ENCODE results near the gene NSF.
"Not testable (repeated sequence)": the region's sequence is repeated elsewhere in the genome, so short reads cannot be mapped to it uniquely, and the experiment has no call there.

Gene NSF

DNA sequence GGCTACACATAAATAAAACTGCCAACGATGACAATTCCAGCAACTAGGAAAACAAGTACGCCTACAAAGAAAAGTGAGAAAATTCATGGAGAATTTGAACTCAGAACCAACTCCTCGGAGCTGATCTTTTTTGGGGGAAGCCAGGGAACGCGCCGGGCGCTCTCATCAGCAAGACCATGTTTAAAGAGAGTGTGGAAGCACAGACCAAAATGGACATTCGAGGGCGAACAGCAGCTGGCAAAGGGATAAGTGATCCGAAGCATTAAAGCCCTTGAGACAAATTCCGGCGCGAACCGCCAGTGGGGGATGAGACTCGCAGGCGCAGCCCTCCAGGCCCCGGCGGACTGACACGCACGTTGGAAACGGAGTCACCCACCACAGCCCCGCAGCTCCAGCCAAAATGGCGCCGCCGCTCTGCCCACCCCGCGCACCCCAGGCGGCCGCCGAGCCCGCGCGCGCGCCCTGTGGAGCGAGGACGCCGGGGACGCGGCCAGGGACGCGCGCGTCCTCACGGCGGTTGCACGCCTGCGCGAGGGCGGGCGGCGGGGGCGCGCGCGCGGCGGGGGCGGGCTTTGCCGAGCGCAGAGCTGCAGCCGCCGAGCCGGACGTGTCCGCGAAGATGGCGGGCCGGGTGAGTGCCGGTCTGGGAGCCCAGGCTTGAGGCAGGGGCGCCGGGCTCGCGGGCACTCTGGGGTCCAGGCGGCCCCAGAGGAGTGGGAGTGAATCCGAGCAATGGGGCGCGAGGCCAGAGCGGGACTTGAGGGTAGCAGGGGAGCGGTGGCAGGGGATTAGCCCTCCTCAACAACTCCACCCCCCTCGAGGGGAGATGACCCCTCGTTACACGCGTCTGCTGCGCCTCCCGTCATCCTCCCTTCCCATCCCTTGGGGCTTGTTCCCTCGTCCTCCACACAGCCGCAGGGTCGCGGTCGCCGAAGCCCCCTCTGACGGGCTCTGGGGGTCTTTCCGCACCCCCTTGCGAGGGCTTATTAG, at the start of gene NSF:
Gene NSF, plus strand, starts transcription at position 513 of the 990 bp plus-strand sequence. Its CDS starts 107 bp downstream, at position 620.
- not testable (repeated sequence) for DNase-seq

DNA sequence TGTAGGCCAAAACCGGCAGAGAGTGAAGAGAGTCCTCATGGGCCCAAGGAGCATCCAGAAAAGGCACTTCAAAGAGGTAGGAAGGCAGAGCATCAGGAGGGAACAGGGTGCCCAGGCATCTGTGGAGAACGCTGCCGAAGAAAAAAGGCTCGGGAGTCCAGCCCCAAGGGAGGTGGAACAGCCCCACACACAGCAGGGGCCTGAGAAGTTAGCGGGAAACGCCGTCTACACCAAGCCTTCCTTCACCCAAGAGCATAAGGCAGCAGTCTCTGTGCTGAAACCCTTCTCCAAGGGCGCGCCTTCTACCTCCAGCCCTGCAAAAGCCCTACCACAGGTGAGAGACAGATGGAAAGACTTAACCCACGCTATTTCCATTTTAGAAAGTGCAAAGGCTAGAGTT, 41.9 kb upstream of the NSF start:
- not testable (repeated sequence) for DNase-seq

DNA sequence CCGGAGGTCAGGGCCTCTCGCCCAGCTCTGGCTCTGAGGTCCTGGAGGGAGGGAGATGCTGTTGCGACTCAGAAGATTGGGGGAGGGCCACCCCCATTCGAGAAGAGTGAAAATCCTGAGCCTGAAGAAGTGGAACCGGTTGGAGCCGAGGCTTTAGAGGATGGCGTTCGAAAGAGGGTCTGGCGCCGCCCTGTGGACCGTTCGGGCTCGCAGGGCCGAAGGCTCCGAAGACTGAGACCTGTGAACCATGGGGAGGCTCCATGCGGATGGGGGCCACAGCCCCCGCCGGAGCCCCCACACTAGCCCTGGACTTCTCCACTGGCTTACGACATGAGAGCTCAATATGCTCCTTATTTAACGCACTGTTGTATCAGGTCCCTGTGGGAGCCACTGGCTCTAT, 31.3 kb upstream of the NSF start:
- DNase-seq: not testable (repeated sequence)

DNA sequence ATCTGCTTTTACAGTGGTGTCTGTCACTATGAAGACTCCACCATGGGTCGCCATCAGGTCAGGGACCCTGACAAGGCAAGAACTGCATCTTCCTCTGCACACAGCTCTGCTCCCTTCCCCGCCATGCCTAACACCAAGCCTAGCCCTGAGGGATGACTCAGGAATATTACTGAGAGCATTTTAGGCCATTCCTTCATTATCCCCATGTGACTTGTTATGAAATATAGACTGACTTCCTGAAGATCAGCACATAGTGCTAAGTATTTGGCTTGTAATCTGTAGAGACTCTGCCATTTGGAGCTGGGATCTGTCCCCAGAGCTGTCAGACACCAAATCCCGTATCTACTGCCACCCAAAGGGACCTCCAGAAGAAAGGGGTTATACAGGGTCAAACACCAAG, 30.4 kb upstream of the NSF start:
- DNase-seq: not testable (repeated sequence)

DNA sequence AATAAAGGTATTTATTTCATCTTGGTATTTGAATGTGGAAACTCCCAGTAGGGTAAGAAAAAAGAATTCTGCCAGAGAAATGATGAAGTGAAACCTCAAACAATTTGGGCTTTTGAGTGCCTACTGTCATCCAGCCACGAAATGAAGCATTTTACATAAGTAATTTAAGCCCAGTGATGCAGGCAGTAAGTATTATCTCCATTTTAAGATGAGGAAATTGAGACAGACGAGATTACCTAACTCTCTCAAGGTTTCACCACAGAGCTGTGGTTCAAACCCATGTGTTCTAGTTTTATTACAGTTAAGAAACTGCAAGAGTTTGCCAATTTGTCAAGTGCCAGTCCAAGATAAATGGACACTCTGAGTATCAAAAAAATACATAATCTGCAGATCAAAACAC, 24.2 kb upstream of the NSF start:
- DNase-seq: not testable (repeated sequence)

DNA sequence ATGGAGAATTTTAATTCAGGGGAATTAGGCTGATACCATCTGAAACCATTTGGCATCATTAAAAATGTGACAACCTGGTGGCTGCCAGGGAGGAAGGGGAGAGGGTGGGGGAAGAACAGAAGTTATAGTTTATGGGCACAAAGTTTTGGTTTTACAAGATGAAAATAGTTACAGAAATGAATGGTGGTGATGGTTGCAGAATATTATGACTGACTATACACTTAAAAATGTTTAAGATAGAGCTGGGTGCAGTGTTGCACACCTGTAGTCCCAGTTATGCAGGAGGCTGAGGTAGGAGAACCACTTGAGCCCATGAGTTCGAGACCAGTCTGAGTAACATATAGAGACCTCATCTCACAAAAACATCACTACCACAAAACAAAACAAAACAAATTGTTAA, 23.5 kb upstream of the NSF start:
- DNase-seq: not testable (repeated sequence)

DNA sequence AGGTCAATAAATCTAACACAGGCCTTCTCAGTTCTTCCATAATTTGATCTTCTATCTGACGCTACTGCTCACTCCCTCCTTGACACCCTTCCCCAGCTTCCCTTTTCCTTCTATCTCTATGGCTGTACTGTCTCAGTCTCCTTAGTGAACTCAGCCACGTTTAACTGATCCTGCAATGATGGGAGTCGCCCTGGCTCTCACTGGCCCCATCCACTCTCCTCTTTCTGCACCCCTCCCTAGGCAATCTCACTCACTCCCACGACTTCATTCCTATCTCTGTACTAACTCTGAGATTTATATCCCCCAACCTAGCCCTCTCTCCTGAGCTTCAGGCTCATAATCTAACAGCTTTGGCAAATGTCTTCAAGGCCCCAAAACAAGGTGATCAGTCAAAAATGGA, 18.7 kb upstream of the NSF start:
- DNase-seq: not testable (repeated sequence)

DNA sequence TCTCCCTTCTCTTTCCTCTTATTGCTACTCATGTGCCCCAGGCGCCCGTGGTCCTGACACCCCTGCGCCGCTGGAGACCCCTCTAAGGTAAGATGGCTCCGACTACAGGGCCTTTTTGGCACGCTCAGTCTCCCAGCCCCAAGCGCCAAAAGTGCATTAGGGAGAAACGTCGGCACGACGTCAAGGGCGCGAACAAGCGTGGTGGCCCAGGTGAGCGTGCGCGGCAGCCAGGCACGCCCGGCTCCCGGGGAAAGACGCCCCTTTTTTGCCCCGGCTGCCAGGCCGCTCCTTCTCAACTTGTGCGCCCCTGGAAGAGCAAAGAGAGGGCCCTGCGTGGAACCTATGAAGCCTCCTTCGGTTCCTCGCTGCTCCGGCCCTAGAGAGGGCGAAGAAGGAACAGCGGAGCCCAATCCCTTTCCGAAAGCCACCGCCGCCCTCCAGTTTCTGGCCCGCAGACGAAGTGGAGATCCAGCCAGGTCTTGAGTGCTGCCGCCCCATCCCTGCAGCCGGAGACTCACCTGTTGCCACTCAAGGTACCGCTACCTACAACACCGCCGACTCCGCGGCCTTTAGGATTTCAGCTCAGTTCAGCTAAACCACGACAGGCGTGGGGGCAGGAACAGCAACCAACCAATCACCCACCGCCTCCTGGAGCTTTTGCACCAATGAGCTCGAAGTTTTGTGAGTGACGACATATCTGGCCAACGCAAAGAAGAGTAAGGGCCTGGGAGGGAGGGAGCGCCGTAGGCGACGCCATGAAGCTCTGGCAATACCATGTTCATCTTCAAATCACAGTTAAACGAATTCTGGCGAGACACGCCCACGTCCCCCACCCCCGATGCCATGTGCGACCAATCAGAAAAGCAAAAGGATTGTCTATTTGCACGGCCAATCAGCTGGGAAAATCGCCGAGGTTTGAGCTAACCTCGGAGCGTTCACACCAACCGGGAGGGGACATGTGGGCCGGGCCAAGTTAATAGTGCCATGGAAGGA, 11.1 kb upstream of the NSF start, which contains the start of gene ARL17A:
Gene ARL17A, minus strand, starts transcription at position 609 of the 993 bp plus-strand sequence. CDS start 3,369 bp downstream, outside the sequence.
- DNase-seq: not testable (repeated sequence)

DNA sequence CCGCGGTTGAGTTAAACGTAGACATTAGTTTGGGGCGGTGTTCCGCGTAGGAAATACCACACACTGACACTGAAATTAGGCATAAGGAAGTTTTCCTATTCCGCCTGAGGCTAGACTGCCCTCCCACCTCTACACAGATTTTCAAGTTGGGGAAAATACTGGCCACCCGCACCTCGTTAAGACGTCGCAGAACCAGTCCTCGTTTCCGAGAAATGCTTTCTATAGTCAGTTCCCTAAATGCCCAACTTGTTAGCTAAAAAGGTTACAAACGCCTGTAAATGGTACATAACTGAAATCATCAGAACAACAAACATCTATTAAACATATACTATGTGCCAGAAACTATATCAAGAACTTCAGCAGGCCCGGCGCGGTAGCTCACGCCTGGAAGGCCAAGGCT, 10.4 kb upstream of the NSF start:
- DNase-seq: not testable (repeated sequence)

DNA sequence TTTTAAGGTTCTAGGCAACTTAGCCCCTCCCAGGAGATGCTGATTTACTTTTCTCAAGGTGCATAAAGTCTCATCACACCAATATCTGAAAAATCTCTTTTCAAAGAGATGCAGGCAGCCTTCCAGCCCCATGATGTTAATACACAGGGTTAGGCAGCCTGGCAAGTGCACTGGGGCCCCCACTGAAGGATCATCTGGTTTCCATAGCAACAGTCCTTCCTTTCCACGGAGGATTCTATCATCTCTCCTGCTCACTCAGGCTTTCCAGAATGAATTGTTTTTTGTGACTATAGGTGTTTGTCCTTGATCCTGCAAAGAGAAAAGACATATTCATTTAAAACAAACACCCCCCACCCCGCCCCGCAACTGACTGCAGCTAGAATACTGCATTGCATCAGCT, 5.0 kb upstream of the NSF start:
- DNase-seq: not testable (repeated sequence)

DNA sequence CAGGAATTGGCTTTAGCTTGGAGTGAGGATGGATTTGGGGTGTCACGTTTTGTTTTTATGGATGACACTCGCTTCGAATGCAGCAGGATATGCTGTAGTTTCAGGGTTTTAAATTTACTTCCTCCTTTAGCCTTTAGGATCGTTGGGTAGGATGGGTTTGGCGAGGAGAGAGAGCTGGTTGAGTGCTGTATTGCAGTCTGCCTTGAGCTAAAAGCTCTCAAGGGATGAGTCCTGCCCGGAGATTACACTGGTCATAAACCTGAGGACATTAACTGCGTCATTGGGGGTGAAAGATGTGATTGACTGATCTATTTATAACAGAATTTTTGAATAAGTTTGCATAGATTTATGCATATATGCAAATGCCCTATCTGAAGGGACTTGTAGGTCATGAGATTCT, 863 bp downstream of the NSF start:
- DNase-seq: not testable (repeated sequence)

DNA sequence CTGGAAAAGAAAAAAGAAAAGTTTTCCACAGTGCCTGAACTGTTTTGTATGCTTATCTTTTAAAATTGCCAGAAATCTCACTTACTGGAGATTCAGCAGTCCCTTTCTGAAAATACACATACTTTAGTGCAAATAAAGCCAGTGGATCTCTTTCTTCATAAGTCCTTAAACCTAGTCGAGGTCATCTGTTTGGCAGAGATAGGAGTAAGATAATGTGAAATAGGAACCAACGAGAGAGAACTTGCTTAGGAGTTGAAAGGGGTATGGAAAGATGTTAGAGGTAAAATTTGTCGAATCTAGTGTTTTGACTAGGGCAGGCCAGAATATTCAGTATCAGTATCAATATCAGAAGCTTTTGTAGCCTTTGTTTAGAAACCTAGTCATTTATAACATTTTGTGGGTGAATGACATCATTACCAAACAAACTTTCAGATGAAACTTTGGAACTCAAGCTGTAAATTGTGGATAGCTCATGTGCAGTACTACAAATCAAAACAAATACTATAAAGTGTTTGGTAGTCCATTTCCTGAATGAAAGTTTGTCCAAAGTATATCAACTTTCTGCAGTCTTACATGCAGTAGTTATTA, 8.0 kb downstream of the NSF start:
- not testable (repeated sequence) for DNase-seq

DNA sequence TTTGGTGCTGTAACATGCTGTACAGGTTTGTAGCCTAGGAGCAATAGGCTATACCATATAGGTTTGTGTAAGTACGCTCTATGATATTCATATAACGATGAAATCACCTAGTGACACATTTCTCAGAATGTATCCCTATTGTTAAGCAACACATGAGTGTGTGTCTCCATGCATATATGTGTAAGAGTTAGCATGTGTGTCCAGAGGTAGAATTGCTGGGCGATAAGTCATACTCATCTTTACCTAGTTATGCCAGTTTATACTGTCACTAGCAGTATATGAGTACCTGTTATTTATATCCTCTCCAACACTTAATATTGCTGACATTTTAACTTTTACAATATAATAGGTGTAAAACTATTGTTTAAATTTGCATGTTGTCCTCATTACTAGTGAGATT, 10.3 kb downstream of the NSF start:
- DNase-seq: not testable (repeated sequence)

DNA sequence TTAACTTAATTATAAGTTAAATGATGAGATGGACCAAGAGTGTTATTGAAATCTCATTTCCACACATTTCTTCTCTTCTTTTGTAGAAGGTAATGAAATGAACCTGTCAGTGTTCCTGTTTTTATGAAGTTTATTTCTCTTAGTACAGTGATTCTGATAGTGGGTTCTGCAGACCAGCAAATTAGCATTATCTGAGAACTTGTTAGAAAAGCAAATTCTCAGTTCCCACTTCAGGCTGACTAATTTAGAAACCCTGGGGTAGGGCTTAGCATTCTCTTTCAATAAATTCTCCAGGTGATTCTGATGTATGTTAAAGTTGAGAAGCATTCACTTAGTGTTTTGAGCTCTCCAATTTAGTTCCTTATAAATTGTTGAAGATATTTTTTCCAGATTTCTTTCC, 12.7 kb downstream of the NSF start:
- not testable (repeated sequence) for DNase-seq

DNA sequence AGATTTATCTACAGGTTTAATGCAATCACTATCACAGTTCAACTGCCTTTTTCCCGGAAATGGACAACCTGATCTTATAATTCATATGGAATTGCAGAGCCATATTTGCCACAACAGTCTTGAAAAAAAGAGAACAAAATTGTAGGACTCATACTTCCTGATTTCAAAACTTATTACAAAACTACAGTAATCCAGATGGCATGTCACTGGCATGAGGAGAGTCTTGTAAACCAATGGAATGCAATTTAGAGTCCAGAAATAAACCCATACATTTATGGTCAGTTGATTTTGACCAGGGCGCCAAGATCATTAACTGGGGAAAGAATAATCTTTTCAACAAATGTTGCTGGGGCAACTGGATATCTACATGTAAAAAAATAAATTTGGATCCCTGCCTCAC, 20.8 kb downstream of the NSF start:
- not testable (repeated sequence) for DNase-seq

DNA sequence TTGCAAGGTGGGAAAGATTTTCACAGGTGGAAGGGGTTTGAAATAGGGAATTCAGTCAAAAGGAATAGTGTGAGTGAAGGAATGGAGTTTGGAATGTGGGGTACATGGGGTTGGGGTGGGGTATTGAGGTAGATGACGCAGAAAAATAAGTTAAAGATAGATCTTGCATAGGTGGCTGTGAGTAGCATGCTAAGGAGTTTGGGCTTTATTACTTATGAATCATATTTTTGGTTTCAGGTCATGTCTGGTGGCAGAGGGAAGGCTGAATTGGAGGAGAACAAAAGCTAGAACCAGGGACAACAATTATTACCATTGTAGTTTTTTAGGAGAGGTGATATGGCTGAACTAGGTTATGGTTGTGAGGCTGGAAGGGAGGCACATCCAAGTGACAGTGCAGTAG, 23.4 kb downstream of the NSF start:
- DNase-seq: not testable (repeated sequence)

DNA sequence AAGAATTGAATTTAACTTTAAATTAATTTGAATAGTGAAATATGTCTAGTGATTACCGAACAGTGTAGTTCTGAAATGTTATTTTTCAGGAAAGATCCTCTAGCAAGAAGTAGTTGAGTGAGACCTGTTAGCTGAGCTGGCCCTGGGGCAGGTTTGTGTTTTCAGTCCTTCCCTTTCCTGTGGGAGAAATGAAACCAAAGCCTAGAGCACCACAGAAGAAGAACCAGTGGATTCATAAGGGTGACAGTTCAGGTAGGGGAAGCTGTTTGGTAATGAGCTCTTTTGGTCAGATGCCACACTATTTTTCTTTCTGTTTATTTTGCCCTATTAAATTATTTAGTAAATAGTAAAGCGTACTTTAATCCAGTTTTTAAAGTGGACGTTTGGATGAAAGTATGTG, 26.7 kb downstream of the NSF start:
- not testable (repeated sequence) for DNase-seq

DNA sequence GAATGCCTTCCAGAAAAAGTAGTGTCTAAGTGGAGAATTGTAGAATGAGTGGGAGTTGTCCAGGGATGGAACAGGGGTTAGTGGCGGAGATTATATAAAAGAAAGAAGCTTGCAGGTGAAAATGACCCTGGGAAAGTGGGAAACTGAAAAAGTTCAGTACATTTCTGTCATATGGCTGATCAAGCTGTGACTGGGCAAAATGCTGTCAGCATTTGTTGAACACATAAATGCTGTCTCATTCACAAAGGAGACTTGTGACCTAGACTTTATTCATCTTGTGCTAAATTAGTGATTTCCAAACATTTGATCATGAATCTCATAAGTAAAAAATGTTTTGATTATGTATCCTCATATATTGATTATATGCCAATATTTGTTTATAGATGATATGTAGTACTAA, 28.5 kb downstream of the NSF start:
- DNase-seq: not testable (repeated sequence)

DNA sequence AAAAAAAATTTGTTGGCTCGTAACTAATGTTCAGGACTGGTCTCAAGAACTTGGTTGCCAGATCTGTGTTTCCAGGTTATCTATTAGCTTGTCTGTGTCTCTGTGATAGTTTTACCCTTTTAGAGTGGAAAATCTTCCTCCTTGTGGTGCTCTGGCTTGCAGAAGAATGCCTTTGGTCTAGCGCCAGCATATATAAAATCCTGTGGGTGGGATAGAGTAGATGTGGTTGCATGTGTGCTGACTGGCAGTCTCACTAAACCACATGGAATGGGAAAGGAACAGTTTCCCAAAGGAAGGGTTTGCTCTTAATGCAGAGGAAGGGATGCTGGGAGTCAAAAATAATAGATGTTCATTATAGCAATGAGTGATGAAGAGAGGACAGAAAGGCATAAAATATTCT, 33.3 kb downstream of the NSF start:
- not testable (repeated sequence) for DNase-seq

DNA sequence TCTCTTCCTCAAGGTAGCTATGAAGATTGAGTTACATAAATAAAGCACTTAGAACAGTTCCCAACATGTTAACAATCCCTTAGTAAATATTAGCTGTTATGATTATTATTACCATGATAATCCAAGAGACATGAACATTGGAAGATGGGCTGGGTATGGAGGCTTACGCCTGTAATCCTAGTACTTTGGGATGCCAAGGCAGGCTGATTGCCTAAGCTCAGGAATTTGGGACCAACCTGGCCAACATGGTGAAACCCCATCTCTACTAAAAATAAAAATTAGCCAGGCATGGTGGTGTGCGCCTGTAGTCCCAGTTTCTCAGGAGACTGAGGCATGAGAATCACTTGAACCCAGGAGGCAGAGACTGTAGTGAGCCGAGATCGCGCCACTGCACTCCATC, 34.3 kb downstream of the NSF start:
- DNase-seq: not testable (repeated sequence)

DNA sequence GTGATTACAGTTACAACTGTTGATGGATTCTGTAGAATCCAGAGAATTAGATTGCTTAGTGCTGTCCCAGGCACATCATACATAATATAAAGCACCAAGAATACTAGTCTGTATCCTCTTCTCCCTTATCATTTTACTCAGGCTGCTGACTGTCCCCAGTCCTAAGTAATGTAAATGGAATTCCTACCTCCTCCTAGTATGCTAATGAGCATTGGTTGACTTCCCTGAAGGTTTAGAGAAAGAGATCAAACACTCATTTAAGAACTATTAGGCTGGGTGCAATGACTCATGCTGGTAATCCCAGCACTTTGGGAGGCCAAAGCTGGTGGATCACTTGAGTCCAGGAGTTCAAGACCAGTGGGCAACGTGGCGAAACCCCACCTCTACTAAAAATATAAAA, 37.0 kb downstream of the NSF start:
- not testable (repeated sequence) for DNase-seq

All from anterior cingulate cortex (tissue), 58 donors.